HepG2 (cell line): ENCODE results near the gene MCRIP2. TPM values are rescaled to one million over a fixed set of nuclear protein-coding genes. Genes with fewer than 3 reads are reported as not detected.

Experiments
- CAMTA2 ChIP-seq: sonication (generic); formaldehyde crosslinking; IDR thresholded peaks from 2 replicates; pipeline ENCODE4 v1.4.0; 2020; ENCODE audit warnings: mild to moderate bottlenecking, missing genetic modification reagents, borderline replicate concordance
- FOXK1 ChIP-seq: sonication (generic); formaldehyde crosslinking; IDR thresholded peaks from 2 replicates; pipeline ENCODE4 v1.4.0; 2020; ENCODE audit warnings: low read depth, missing genetic modification reagents, borderline replicate concordance
- GPN1 ChIP-seq: sonication (generic); formaldehyde crosslinking; IDR thresholded peaks from 2 replicates; pipeline ENCODE4 v1.5.1; 2020; ENCODE audit warnings: missing genetic modification reagents, borderline replicate concordance
- RARA ChIP-seq: IDR thresholded peaks from 2 replicates; pipeline ENCODE4 v1.6.1; 2016; ENCODE audit warnings: missing genetic modification reagents, missing compliant biosample characterization
- ZNF543 ChIP-seq: sonication (generic); formaldehyde crosslinking; IDR thresholded peaks from 2 replicates; pipeline ENCODE4 v1.4.0; 2020; ENCODE audit warnings: mild to moderate bottlenecking, missing genetic modification reagents
- ZNF550 ChIP-seq: sonication (generic); formaldehyde crosslinking; IDR thresholded peaks from 2 replicates; pipeline ENCODE4 v1.4.0; 2020; ENCODE audit warnings: mild to moderate bottlenecking, missing genetic modification reagents, borderline replicate concordance
- ZNF672 ChIP-seq: sonication (generic); formaldehyde crosslinking; IDR thresholded peaks from 2 replicates; pipeline ENCODE4 v1.8.1; 2022; ENCODE audit warnings: missing genetic modification reagents
- ZNF777 ChIP-seq: sonication (generic); formaldehyde crosslinking; IDR thresholded peaks from 2 replicates; pipeline ENCODE4 v1.4.0; 2020; ENCODE audit warnings: missing genetic modification reagents
- polyA plus RNA-seq, 8 experiments: library from polyadenylated mRNA; depleted of rRNA in 3 of 8; stranded (reverse) in 7 of 8; unstranded in 1 of 8; fragments of >200 nt; fragmentation: Illumina TruSeq in 4 of 8; extraction: Trizol in 4 of 8; gene quantifications; 2 replicates each; pipeline versions ENCODE4 v1.2.1 to v1.2.3, GENCODE V29; 2011 to 2016; ENCODE audit warnings: low read depth in 4 of 8, missing spikeins in 1 of 8, mixed read lengths in 1 of 8; ENCODE audit not compliant: insufficient read depth in 1 of 8
- total RNA-seq, 5 experiments: library from RNA; depleted of rRNA; stranded (reverse); fragments of >200 nt; fragmentation: Illumina TruSeq; extraction: Trizol; gene quantifications; 2 replicates each; pipeline ENCODE4 v1.2.3, GENCODE V29; 2016; ENCODE audit warnings: low read depth in 1 of 5
- TF ChIP-seq, protein P1 (sequence below), 2 experiments: IDR thresholded peaks; 2 replicates each; pipeline ENCODE4 v1.6.1; 2011 to 2012; ENCODE audit warnings: low read length in 2 of 2, borderline replicate concordance in 1 of 2, low read depth in 1 of 2, mild to moderate bottlenecking in 1 of 2, moderate library complexity in 1 of 2
- TF ChIP-seq, protein P2 (sequence below): sonication (generic); formaldehyde crosslinking; IDR thresholded peaks from 2 replicates; pipeline ENCODE4 v1.4.0; 2020; ENCODE audit warnings: missing genetic modification reagents
- TF ChIP-seq, protein P3 (sequence below), 2 experiments: sonication (generic) in 1 of 2; formaldehyde crosslinking in 1 of 2; IDR thresholded peaks; 2 replicates each; pipeline versions ENCODE4 v1.6.1 to v1.9.0; 2014 to 2022; ENCODE audit warnings: antibody characterized with exemption in 1 of 2, borderline replicate concordance in 1 of 2, inconsistent platforms in 1 of 2, low read depth in 1 of 2, missing genetic modification reagents in 1 of 2
- TF ChIP-seq, protein P4 (sequence below): sonication (generic); formaldehyde crosslinking; IDR thresholded peaks from 2 replicates; pipeline ENCODE4 v1.4.0; 2020; ENCODE audit warnings: missing genetic modification reagents

Gene MCRIP2
- total and polyA plus RNA-seq, 2 of the 13 experiments (the other 11 are each of a cell fraction or from before 2014, with no cell fraction given) = 39.6 to 76.7 TPM

DNA sequence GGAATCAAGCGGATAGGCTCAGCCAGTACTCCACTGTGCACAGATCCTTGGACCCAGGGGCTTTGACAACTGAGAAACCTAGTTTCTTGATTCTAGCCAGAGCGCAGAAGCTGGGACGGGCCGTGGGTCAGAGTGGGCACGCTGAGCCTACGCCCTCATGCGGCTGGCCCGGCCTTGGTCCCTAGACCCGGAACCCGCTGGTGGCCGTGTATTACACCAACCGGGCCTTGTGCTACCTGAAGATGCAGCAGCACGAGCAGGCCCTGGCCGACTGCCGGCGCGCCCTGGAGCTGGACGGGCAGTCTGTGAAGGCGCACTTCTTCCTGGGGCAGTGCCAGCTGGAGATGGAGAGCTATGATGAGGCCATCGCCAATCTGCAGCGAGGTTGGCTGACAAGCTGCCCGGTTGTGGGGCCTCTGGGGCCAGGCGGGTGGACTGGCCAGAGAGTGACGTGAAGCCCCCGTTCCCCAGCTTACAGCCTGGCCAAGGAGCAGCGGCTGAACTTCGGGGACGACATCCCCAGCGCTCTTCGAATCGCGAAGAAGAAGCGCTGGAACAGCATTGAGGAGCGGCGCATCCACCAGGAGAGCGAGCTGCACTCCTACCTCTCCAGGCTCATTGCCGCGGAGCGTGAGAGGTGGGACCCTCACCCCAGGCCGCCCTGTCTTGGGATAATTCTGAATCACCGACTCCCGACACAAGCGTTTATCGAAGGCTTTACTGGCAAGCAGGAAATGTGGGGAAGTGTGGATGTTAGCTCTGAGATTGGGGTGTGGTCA, 39.5 kb downstream of the MCRIP2 start (continued):
- TF ChIP-seq, protein P1, sequence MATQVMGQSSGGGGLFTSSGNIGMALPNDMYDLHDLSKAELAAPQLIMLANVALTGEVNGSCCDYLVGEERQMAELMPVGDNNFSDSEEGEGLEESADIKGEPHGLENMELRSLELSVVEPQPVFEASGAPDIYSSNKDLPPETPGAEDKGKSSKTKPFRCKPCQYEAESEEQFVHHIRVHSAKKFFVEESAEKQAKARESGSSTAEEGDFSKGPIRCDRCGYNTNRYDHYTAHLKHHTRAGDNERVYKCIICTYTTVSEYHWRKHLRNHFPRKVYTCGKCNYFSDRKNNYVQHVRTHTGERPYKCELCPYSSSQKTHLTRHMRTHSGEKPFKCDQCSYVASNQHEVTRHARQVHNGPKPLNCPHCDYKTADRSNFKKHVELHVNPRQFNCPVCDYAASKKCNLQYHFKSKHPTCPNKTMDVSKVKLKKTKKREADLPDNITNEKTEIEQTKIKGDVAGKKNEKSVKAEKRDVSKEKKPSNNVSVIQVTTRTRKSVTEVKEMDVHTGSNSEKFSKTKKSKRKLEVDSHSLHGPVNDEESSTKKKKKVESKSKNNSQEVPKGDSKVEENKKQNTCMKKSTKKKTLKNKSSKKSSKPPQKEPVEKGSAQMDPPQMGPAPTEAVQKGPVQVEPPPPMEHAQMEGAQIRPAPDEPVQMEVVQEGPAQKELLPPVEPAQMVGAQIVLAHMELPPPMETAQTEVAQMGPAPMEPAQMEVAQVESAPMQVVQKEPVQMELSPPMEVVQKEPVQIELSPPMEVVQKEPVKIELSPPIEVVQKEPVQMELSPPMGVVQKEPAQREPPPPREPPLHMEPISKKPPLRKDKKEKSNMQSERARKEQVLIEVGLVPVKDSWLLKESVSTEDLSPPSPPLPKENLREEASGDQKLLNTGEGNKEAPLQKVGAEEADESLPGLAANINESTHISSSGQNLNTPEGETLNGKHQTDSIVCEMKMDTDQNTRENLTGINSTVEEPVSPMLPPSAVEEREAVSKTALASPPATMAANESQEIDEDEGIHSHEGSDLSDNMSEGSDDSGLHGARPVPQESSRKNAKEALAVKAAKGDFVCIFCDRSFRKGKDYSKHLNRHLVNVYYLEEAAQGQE (IDR thresholded peaks at IDR 0.05; ENCODE audit: borderline replicate concordance in 1 of 2, low read depth in 1 of 2, low read length in 2 of 2) = no peak
- TF ChIP-seq ZNF777 (CRISPR knock-in tag) (no peak), CAMTA2 (CRISPR knock-in tag) (no peak), FOXK1 (CRISPR knock-in tag) (no peak), ZNF550 (CRISPR knock-in tag) (no peak), ZNF543 (CRISPR knock-in tag) (no peak), ZNF672 (CRISPR knock-in tag) (no peak), GPN1 (CRISPR knock-in tag) (no peak), RARA (CRISPR knock-in tag) (no peak)
- TF ChIP-seq, protein P2, sequence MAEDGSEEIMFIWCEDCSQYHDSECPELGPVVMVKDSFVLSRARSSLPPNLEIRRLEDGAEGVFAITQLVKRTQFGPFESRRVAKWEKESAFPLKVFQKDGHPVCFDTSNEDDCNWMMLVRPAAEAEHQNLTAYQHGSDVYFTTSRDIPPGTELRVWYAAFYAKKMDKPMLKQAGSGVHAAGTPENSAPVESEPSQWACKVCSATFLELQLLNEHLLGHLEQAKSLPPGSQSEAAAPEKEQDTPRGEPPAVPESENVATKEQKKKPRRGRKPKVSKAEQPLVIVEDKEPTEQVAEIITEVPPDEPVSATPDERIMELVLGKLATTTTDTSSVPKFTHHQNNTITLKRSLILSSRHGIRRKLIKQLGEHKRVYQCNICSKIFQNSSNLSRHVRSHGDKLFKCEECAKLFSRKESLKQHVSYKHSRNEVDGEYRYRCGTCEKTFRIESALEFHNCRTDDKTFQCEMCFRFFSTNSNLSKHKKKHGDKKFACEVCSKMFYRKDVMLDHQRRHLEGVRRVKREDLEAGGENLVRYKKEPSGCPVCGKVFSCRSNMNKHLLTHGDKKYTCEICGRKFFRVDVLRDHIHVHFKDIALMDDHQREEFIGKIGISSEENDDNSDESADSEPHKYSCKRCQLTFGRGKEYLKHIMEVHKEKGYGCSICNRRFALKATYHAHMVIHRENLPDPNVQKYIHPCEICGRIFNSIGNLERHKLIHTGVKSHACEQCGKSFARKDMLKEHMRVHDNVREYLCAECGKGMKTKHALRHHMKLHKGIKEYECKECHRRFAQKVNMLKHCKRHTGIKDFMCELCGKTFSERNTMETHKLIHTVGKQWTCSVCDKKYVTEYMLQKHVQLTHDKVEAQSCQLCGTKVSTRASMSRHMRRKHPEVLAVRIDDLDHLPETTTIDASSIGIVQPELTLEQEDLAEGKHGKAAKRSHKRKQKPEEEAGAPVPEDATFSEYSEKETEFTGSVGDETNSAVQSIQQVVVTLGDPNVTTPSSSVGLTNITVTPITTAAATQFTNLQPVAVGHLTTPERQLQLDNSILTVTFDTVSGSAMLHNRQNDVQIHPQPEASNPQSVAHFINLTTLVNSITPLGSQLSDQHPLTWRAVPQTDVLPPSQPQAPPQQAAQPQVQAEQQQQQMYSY = no peak
- TF ChIP-seq, protein P3, sequence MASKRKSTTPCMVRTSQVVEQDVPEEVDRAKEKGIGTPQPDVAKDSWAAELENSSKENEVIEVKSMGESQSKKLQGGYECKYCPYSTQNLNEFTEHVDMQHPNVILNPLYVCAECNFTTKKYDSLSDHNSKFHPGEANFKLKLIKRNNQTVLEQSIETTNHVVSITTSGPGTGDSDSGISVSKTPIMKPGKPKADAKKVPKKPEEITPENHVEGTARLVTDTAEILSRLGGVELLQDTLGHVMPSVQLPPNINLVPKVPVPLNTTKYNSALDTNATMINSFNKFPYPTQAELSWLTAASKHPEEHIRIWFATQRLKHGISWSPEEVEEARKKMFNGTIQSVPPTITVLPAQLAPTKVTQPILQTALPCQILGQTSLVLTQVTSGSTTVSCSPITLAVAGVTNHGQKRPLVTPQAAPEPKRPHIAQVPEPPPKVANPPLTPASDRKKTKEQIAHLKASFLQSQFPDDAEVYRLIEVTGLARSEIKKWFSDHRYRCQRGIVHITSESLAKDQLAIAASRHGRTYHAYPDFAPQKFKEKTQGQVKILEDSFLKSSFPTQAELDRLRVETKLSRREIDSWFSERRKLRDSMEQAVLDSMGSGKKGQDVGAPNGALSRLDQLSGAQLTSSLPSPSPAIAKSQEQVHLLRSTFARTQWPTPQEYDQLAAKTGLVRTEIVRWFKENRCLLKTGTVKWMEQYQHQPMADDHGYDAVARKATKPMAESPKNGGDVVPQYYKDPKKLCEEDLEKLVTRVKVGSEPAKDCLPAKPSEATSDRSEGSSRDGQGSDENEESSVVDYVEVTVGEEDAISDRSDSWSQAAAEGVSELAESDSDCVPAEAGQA (IDR thresholded peaks at IDR 0.05; ENCODE audit: low read depth) = no peak
- TF ChIP-seq, protein P3 (CRISPR knock-in tag; IDR thresholded peaks at IDR 0.05; ENCODE audit: borderline replicate concordance) = no peak
- TF ChIP-seq, protein P4, sequence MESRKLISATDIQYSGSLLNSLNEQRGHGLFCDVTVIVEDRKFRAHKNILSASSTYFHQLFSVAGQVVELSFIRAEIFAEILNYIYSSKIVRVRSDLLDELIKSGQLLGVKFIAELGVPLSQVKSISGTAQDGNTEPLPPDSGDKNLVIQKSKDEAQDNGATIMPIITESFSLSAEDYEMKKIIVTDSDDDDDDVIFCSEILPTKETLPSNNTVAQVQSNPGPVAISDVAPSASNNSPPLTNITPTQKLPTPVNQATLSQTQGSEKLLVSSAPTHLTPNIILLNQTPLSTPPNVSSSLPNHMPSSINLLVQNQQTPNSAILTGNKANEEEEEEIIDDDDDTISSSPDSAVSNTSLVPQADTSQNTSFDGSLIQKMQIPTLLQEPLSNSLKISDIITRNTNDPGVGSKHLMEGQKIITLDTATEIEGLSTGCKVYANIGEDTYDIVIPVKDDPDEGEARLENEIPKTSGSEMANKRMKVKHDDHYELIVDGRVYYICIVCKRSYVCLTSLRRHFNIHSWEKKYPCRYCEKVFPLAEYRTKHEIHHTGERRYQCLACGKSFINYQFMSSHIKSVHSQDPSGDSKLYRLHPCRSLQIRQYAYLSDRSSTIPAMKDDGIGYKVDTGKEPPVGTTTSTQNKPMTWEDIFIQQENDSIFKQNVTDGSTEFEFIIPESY = no peak; the same call in 1 of the 2 replicates
